K562 (cell line): Measurements from ENCODE around the gene DNER. TPM values are rescaled to one million over a fixed set of nuclear protein-coding genes. Genes with fewer than 3 reads are reported as not detected.

Source experiments
- ATAC-seq: fragments of 200-7000 bp; cut with Tn5 transposase; 3 replicates; pipeline ENCODE4 v1.9.1; 2020; ENCODE audit warnings: moderate library complexity
- BruUV-seq: library from RNA; stranded (reverse); fragments of 400-500 nt; replicated peaks from 2 replicates; lab custom pipeline; 2021; lab: Mats Ljungman, UMichigan
- CTCF ChIA-PET: fragments of 300-600 bp; formaldehyde crosslinking; extraction: SDS; loops from one replicate; lab custom pipeline; 2021; ENCODE audit warnings: low intra/inter-chr PET ratio; lab: Yijun Ruan, JAX
- POLR2A ChIA-PET: fragments of 300-600, 350-650 bp; sonication (Branson Sonifier 250); formaldehyde crosslinking; extraction: SDS; loops from one replicate; lab custom pipeline; 2021; ENCODE audit warnings: antibody characterized with exemption, inconsistent platforms; lab: Yijun Ruan, JAX
- DNase-seq, 4 experiments: peaks; one replicate each; pipeline versions ENCODE4 v3.0.0 to v3.0.0-alpha.2; 2011 to 2018; ENCODE audit warnings: low spot score in 3 of 4, mixed read lengths in 3 of 4; ENCODE audit errors: extremely low read depth in 1 of 4
- FAIRE-seq: peaks from 2 replicates; lab custom pipeline; 2011; peaks lifted over from hg19 to GRCh38; lab: Jason Lieb, UNC
- H2AFZ ChIP-seq: 2 replicates; pipeline ENCODE4 v1.6.0; 2011; ENCODE audit warnings: low read depth, low read length, control low read depth, inconsistent platforms
- H3K27ac ChIP-seq: fragments of 200-600 bp; 3 replicates; pipeline ENCODE4 v1.8.0; 2011; ENCODE audit warnings: low read depth, mild to moderate bottlenecking, control low read depth, inconsistent platforms, low read length, moderate library complexity, mixed read lengths; ENCODE audit errors: extremely low read depth
- H3K27me3 ChIP-seq, 2 experiments: fragments of 300-600 bp in 1 of 2; 2 replicates in 1 of 2; 3 replicates in 1 of 2; pipeline versions ENCODE4 v1.6.0 to v1.8.0; 2011; ENCODE audit warnings: inconsistent platforms in 2 of 2, low read length in 2 of 2, mild to moderate bottlenecking in 1 of 2, mixed read lengths in 1 of 2, moderate library complexity in 1 of 2; ENCODE audit not compliant: control insufficient read depth in 2 of 2, insufficient read depth in 2 of 2
- H3K36me3 ChIP-seq: fragments of 300-600 bp; 3 replicates; pipeline ENCODE4 v1.8.0; 2011; ENCODE audit warnings: mild to moderate bottlenecking, low read length, inconsistent platforms; ENCODE audit not compliant: control insufficient read depth, insufficient read depth
- H3K4me1 ChIP-seq, 2 experiments: fragments of 200-600 bp in 1 of 2; replicated peaks in 1 of 2; 2 replicates in 1 of 2; 3 replicates in 1 of 2; pipeline versions ENCODE4 v1.5.1 to v1.8.0; 2011; ENCODE audit warnings: inconsistent platforms in 2 of 2, low read length in 2 of 2, mild to moderate bottlenecking in 1 of 2, mixed read lengths in 1 of 2, moderate library complexity in 1 of 2; ENCODE audit not compliant: control insufficient read depth in 2 of 2, insufficient read depth in 2 of 2
- H3K4me2 ChIP-seq: 2 replicates; pipeline ENCODE4 v1.6.1; 2011; ENCODE audit warnings: low read length, control low read depth, inconsistent platforms, mixed read lengths; ENCODE audit not compliant: insufficient read depth
- H3K4me3 ChIP-seq: fragments of 200-600 bp; sonication (generic), shearing (Covaris generic); 2 replicates; pipeline ENCODE4 v1.5.1; 2016; ENCODE audit warnings: control low read depth, inconsistent platforms
- H3K79me2 ChIP-seq: fragments of 200-600 bp; 3 replicates; pipeline ENCODE4 v1.8.0; 2011; ENCODE audit warnings: low read length, inconsistent platforms; ENCODE audit not compliant: control insufficient read depth, insufficient read depth
- H3K9ac ChIP-seq, 2 experiments: 2 replicates each; pipeline versions ENCODE4 v1.6.0 to v1.6.1; 2011; ENCODE audit warnings: low read depth in 2 of 2, low read length in 2 of 2, control low read depth in 1 of 2, inconsistent platforms in 1 of 2, mild to moderate bottlenecking in 1 of 2, mixed read lengths in 1 of 2; ENCODE audit not compliant: insufficient read depth in 1 of 2
- H3K9me1 ChIP-seq: one replicate; pipeline ENCODE4 v1.6.0; 2011; ENCODE audit warnings: inconsistent platforms, mild to moderate bottlenecking, low read length, moderate library complexity; ENCODE audit not compliant: control insufficient read depth, insufficient read depth
- H3K9me3 ChIP-seq: replicated peaks from 2 replicates; pipeline ENCODE4 v1.5.1; 2011; ENCODE audit warnings: low read depth, low read length, inconsistent platforms; ENCODE audit not compliant: control insufficient read depth, insufficient read depth
- H4K20me1 ChIP-seq: replicated peaks from 2 replicates; pipeline ENCODE4 v1.6.1; 2011; ENCODE audit warnings: low read length, inconsistent platforms, mixed read lengths; ENCODE audit not compliant: control insufficient read depth, insufficient read depth
- ASH1L ChIP-seq: fragments of 450-650 bp; IDR thresholded peaks from 2 replicates; pipeline ENCODE4 v1.6.1; 2018; ENCODE audit warnings: borderline replicate concordance, mild to moderate bottlenecking, low read depth; ENCODE audit not compliant: partially characterized antibody
- CHD4 ChIP-seq: fragments of 200-600 bp; sonication (generic); IDR thresholded peaks from 3 replicates; pipeline ENCODE4 v1.6.1; 2012; ENCODE audit warnings: low read depth, mild to moderate bottlenecking, mixed read lengths, low read length, inconsistent platforms; ENCODE audit not compliant: insufficient read depth, insufficient replicate concordance, poor library complexity, severe bottlenecking
- CSDE1 ChIP-seq, 2 experiments: fragments of 450-650 bp; IDR thresholded peaks; 2 replicates each; pipeline ENCODE4 v1.6.1; 2016; ENCODE audit warnings: mild to moderate bottlenecking in 1 of 2
- DPF2 ChIP-seq: fragments of 450-650 bp; IDR thresholded peaks from 2 replicates; pipeline ENCODE4 v1.6.1; 2016
- ILK ChIP-seq: fragments of 450-650 bp; IDR thresholded peaks from 2 replicates; pipeline ENCODE4 v1.6.1; 2016; ENCODE audit warnings: missing genetic modification characterization, low read depth, mild to moderate bottlenecking, missing compliant biosample characterization, moderate library complexity, borderline replicate concordance
- NEUROD1 ChIP-seq: fragments of 150-350 bp; IDR thresholded peaks from 2 replicates; pipeline ENCODE4 v1.6.1; 2014; ENCODE audit warnings: borderline replicate concordance, low read length, low read depth; ENCODE audit not compliant: partially characterized antibody
- PTRF ChIP-seq: fragments of 450-650 bp; IDR thresholded peaks from 2 replicates; pipeline ENCODE4 v1.6.1; 2016; ENCODE audit warnings: mild to moderate bottlenecking, missing genetic modification characterization, missing compliant biosample characterization
- THAP7 ChIP-seq: fragments of 250-450 bp; sonication (Bioruptor Pico); IDR thresholded peaks from 2 replicates; pipeline ENCODE4 v1.5.0; 2021
- THRAP3 ChIP-seq: fragments of 450-650 bp; IDR thresholded peaks from 2 replicates; pipeline ENCODE4 v1.6.1; 2016; ENCODE audit warnings: mild to moderate bottlenecking, inconsistent platforms, borderline replicate concordance
- ZNF24 ChIP-seq: fragments of 450-650 bp; IDR thresholded peaks from 2 replicates; pipeline ENCODE4 v1.6.1; 2016
- WGBS: fragments of 100-300 bp; shearing (Covaris generic); methylation state at CpG from one replicate; pipeline ENCODE4 v1.1.6; 2016; ENCODE audit warnings: low coverage, mixed read lengths; ENCODE audit not compliant: insufficient coverage; ENCODE audit errors: missing lambda C conversion rate; 5-methylcytosine and 5-hydroxymethylcytosine counted together
- in situ Hi-C: fragments of 300-500 bp; cut with MboI; formaldehyde crosslinking; loops from 4 replicates; pipeline ENCODE4 v1.15.0; 2018; ENCODE audit warnings: inconsistent platforms, mixed read lengths
- intact Hi-C: fragments of 100-400 bp; cut with micrococcal nuclease; formaldehyde crosslinking; loops from 2 replicates; pipeline ENCODE4 v1.14.2; 2022
- polyA plus RNA-seq, 8 experiments: library from polyadenylated mRNA; depleted of rRNA in 4 of 8; stranded (reverse) in 5 of 8; unstranded in 3 of 8; fragments of >200 nt; fragmentation: Nextera tagmentation in 2 of 8; fragmentation: Illumina TruSeq in 1 of 8; extraction: Ambion mirVana in 2 of 8; extraction: Trizol in 1 of 8; gene quantifications; 2 replicates each; pipeline versions ENCODE4 v1.2.1 to v1.2.3, GENCODE V29; 2011 to 2014; ENCODE audit warnings: inconsistent platforms in 1 of 8, missing spikeins in 1 of 8
- total RNA-seq, 7 experiments: library from RNA; depleted of rRNA in 6 of 7; stranded (reverse); fragments of >200 nt in 6 of 7; fragmentation: Illumina TruSeq in 2 of 7; extraction: Trizol in 2 of 7; gene quantifications; 2 replicates each; pipeline versions ENCODE4 v1.2.1 to v1.2.3, GENCODE V29; 2011 to 2021; ENCODE audit warnings: low replicate concordance in 1 of 7

The DNER gene
- total and polyA plus RNA-seq, 9 of the 15 experiments (the other 6 are each of a cell fraction or from before 2014, with no cell fraction given) = not detected

DNA sequence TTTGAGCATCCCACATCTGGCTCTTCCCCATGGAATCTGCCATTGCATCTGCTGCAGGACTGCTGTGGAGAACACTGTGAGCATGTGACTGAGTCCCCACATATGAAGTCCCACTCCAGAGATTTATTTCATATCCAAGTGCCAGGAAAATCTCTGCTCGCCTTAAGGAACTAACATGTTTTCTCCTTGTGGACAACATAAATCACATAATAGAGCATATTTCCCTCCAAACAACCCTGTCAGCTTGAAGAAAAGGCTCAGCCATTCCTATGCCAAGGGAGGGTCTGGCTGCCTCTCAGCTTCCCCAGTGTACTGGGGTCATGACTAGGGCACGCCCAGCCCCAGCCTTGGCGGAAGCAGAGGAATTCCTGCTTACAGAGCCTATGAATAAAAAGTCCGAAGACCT, 193.7 kb downstream of the DNER start:
- DNase-seq = no peak
- Histone ChIP-seq H3K4me1 (no peaks in the 10 kb centered on the region), H3K27ac (no peak overlapping the region), H3K79me2 (no peaks in the 10 kb centered on the region), H3K9ac (no peak overlapping the region), H3K9me1 (no peaks in the 10 kb centered on the region), H2AFZ (no peak overlapping the region), H3K4me2 (no peak overlapping the region), H3K9me3 (no peaks in the 10 kb centered on the region), H3K27me3 (no peaks in the 10 kb centered on the region), H4K20me1 (no peaks in the 10 kb centered on the region), H3K36me3 (no peaks in the 10 kb centered on the region), H3K4me3 (no peak overlapping the region)
- no peak for ATAC-seq
- no peak for FAIRE-seq
- ChIA-PET CTCF (no interaction called here), POLR2A (no interaction called here)
- intact Hi-C loops = no loop called here
- BruUV-seq = no TSS peak
- in situ Hi-C loops = no loop called here
- 0% methylated on average over 4 of the region's 4 CpGs for WGBS
- TF ChIP-seq NEUROD1 (no peak), THAP7 (CRISPR knock-in tag) (no peak)

GRCh38 chr2:229519655-229520430, 194.5 kb downstream of the DNER start:
- Histone ChIP-seq H2AFZ (no peak overlapping the region), H3K9me1 (no peaks in the 10 kb centered on the region), H4K20me1 (no peaks in the 10 kb centered on the region), H3K27me3 (no peaks in the 10 kb centered on the region), H3K9ac (no peak overlapping the region), H3K4me3 (no peak overlapping the region), H3K9me3 (no peaks in the 10 kb centered on the region), H3K4me2 (no peak overlapping the region), H3K27ac (no peak overlapping the region), H3K36me3 (no peaks in the 10 kb centered on the region), H3K4me1 (no peaks in the 10 kb centered on the region), H3K79me2 (no peaks in the 10 kb centered on the region)
- FAIRE-seq (no peak), DNase-seq (no peak), ATAC-seq (no peak)
- in situ Hi-C loops = no loop called here
- CTCF ChIA-PET = no interaction called here
- POLR2A ChIA-PET = no interaction called here
- BruUV-seq = no TSS peak
- WGBS = 0% methylated on average over 10 of the region's 11 CpGs
- intact Hi-C loops = no loop called here
- TF ChIP-seq ZNF24 = no peak
- no peak for TF ChIP-seq CSDE1 (IDR thresholded peaks at IDR 0.05)
- TF ChIP-seq CHD4 = no peak
- no peak for TF ChIP-seq DPF2
- no peak for TF ChIP-seq THRAP3
- no peak for TF ChIP-seq ASH1L
- TF ChIP-seq PTRF (tag) = no peak
- no peak for TF ChIP-seq ILK (tag)
